CD8-positive, alpha-beta memory T cell (primary cell): ENCODE results near the gene KCNJ11. TPM values are rescaled to one million over a fixed set of nuclear protein-coding genes. Genes with fewer than 3 reads are reported as not detected.
A peak's percentile ranks its signal among the peaks of the same experiment; 100 is the strongest.

Experiments used
- CTCF ChIA-PET: fragments of 350-600 bp; sonication (Branson Sonifier 250); formaldehyde crosslinking; loops from one replicate; lab custom pipeline; 2021; ENCODE audit warnings: antibody characterized with exemption; lab: Charles Lee
- POLR2A ChIA-PET: fragments of 350-600 bp; sonication (Branson Sonifier 250); formaldehyde crosslinking; loops from one replicate; lab custom pipeline; 2021; ENCODE audit warnings: antibody characterized with exemption; lab: Charles Lee
- DNase-seq, 5 donors: peaks; one replicate each; pipeline versions ENCODE4 v3.0.0 to v3.0.0-alpha.2; 2020 to 2022; ENCODE audit warnings: mixed read lengths in 1 of 5
- H3K27ac ChIP-seq: one replicate; pipeline ENCODE4 v1.7.0; 2013; ENCODE audit warnings: low read depth, mild to moderate bottlenecking, low read length, moderate library complexity
- H3K27me3 ChIP-seq: 2 replicates; pipeline ENCODE4 v1.7.0; 2013; ENCODE audit warnings: low read length, mild to moderate bottlenecking; ENCODE audit not compliant: insufficient read depth, poor library complexity, severe bottlenecking
- H3K36me3 ChIP-seq: 2 replicates; pipeline ENCODE4 v1.7.0; 2013; ENCODE audit warnings: mild to moderate bottlenecking, low read length, moderate library complexity; ENCODE audit not compliant: insufficient read depth
- H3K4me1 ChIP-seq: 2 replicates; pipeline ENCODE4 v1.7.0; 2013; ENCODE audit warnings: mild to moderate bottlenecking, low read length, moderate library complexity; ENCODE audit not compliant: insufficient read depth
- H3K4me3 ChIP-seq: 2 replicates; pipeline ENCODE4 v1.7.0; 2013; ENCODE audit warnings: mild to moderate bottlenecking, low read length
- H3K9me3 ChIP-seq: 2 replicates; pipeline ENCODE4 v1.7.0; 2013; ENCODE audit warnings: mild to moderate bottlenecking, low read length
- H3K27ac Mint-ChIP-seq, 8 donors: one replicate each; pipeline ENCODE4 v1.8.0; 2020 to 2021; ENCODE audit warnings: mixed read lengths in 8 of 8, mild to moderate bottlenecking in 6 of 8, inconsistent platforms in 3 of 8, moderate library complexity in 3 of 8
- H3K27me3 Mint-ChIP-seq, 2 donors: one replicate each; pipeline ENCODE4 v1.8.0; 2020 to 2021; ENCODE audit warnings: mixed read lengths in 2 of 2, mild to moderate bottlenecking in 1 of 2, moderate library complexity in 1 of 2
- H3K36me3 Mint-ChIP-seq, 3 donors: one replicate each; pipeline ENCODE4 v1.8.0; 2020 to 2021; ENCODE audit warnings: mixed read lengths in 3 of 3, inconsistent platforms in 1 of 3, mild to moderate bottlenecking in 1 of 3
- H3K4me1 Mint-ChIP-seq, 3 donors: one replicate each; pipeline ENCODE4 v1.8.0; 2020 to 2021; ENCODE audit warnings: mixed read lengths in 3 of 3, inconsistent platforms in 1 of 3, mild to moderate bottlenecking in 1 of 3
- H3K4me3 Mint-ChIP-seq, 7 donors: one replicate each; pipeline ENCODE4 v1.8.0; 2020 to 2021; ENCODE audit warnings: mixed read lengths in 7 of 7, mild to moderate bottlenecking in 6 of 7, moderate library complexity in 4 of 7, inconsistent platforms in 2 of 7
- H3K9me3 Mint-ChIP-seq, 5 donors: one replicate each; pipeline ENCODE4 v1.8.0; 2020 to 2022; ENCODE audit warnings: mixed read lengths in 5 of 5, mild to moderate bottlenecking in 3 of 5, moderate library complexity in 2 of 5, inconsistent platforms in 1 of 5
- polyA plus RNA-seq: library from polyadenylated mRNA; unstranded; fragments of 300-500 nt; fragmentation: Illumina TruSeq; gene quantifications from one replicate; pipeline ENCODE4 v1.2.3, GENCODE V29; 2021
- total RNA-seq, 2 experiments: library from RNA; stranded (reverse); gene quantifications; one replicate each; pipeline ENCODE4 v1.2.3, GENCODE V29; 2021

Gene KCNJ11
- total and polyA plus RNA-seq, 3 experiments from 2014 or later: 0.09 to 0.95 (median 0.53) TPM

DNA sequence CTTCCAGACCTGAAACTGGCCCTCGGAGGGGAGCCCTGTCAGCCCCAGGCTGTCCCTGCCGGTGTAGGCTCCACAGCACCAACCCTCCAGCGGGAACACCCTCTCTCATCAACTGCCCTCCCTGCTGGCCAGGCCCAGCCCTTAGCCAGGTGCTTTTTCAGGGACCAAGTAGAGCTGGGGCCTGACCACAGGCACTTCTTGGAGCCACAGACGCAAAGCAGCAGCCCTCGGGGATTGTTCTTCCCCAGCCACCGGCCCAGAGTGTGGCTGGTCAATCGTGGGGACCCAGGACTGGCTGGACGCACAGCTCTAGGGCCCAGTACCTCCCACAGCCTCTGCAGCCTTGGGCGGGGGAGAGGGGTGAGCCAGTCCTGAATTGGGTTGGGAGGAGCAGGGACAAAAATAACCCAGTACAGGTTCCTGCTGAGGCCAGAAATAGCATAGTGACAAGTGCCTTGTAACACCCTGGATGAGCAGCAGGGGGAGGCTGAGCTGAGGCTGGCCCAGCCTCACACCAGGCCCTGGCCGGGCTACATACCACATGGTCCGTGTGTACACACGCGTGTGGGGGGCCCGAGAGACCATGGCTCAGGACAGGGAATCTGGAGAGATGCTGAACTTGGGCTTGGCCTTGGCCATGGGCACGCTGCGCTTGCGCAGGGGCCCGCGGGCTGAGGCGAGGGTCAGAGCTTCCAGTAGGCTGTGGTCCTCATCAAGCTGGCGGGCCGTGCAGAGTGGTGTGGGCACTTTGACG, 2.0 kb downstream of the KCNJ11 start:
- Histone ChIP-seq H3K4me1 (peaks cover 5% of the 10 kb centered on the region), H3K36me3 (no peaks in the 10 kb centered on the region), H3K27ac (no peak overlapping the region), H3K27me3 (no peaks in the 10 kb centered on the region), H3K9me3 (no peaks in the 10 kb centered on the region), H3K4me3 (no peak overlapping the region)
- H3K4me1 Mint-ChIP-seq: peaks cover 4 to 11% (median 6%) of the 10 kb centered on the region in 3 donors
- H3K27ac Mint-ChIP-seq: peak overlapping the region in 1 of 8 donors; percentile 29
- DNase-seq: peak in 1 of 5 donors; percentile 15
- H3K4me3 Mint-ChIP-seq: peak overlapping the region in 2 of 7 donors; percentile 56 to 75
- POLR2A ChIA-PET: no interaction called here
- H3K27me3 Mint-ChIP-seq: no peaks in the 10 kb centered on the region
- H3K36me3 Mint-ChIP-seq: no peaks in the 10 kb centered on the region
- CTCF ChIA-PET: interaction anchor here (0.9 to 1.4 kb wide), 3 partner anchors 8 to 119 kb away, joined by 3 to 4 read pairs (median 3); no protein-coding TSS in a partner anchor
- H3K9me3 Mint-ChIP-seq: no peaks in the 10 kb centered on the region

GRCh38 chr11:17385926-17386325, 2.5 kb downstream of the KCNJ11 start:
- Histone ChIP-seq H3K4me3 (no peak overlapping the region), H3K36me3 (no peaks in the 10 kb centered on the region), H3K27me3 (no peaks in the 10 kb centered on the region), H3K4me1 (peaks cover 5% of the 10 kb centered on the region), H3K9me3 (no peaks in the 10 kb centered on the region), H3K27ac (no peak overlapping the region)
- no peak overlapping the region for H3K4me3 Mint-ChIP-seq
- no peaks in the 10 kb centered on the region for H3K36me3 Mint-ChIP-seq
- H3K27ac Mint-ChIP-seq: no peak overlapping the region
- POLR2A ChIA-PET: no interaction called here
- CTCF ChIA-PET: interaction anchor here (0.9 to 3.2 kb wide), 3 partner anchors 22 to 142 kb away, joined by 3 to 13 read pairs (median 4); no protein-coding TSS in a partner anchor
- H3K27me3 Mint-ChIP-seq: no peaks in the 10 kb centered on the region
- H3K9me3 Mint-ChIP-seq: no peaks in the 10 kb centered on the region
- DNase-seq: no peak
- peaks cover 4 to 11% (median 6%) of the 10 kb centered on the region in 3 donors for H3K4me1 Mint-ChIP-seq

- no peak for DNase-seq
- H3K36me3 Mint-ChIP-seq: no peaks in the 10 kb centered on the region
- H3K9me3 Mint-ChIP-seq: no peaks in the 10 kb centered on the region
- CTCF ChIA-PET: interaction anchor here (2.6 to 3.2 kb wide), 2 partner anchors 121 to 142 kb away, joined by 13 to 21 read pairs; no protein-coding TSS in a partner anchor
- peaks cover 4 to 11% (median 6%) of the 10 kb centered on the region in 3 donors for H3K4me1 Mint-ChIP-seq
- Histone ChIP-seq H3K36me3 (no peaks in the 10 kb centered on the region), H3K9me3 (no peaks in the 10 kb centered on the region), H3K27me3 (no peaks in the 10 kb centered on the region), H3K4me1 (peaks cover 5% of the 10 kb centered on the region), H3K4me3 (no peak overlapping the region), H3K27ac (no peak overlapping the region)
- no peaks in the 10 kb centered on the region for H3K27me3 Mint-ChIP-seq
- POLR2A ChIA-PET: no interaction called here
- H3K4me3 Mint-ChIP-seq: peak overlapping the region in 1 of 7 donors; percentile 61
- H3K27ac Mint-ChIP-seq: no peak overlapping the region
Observed at GRCh38 chr11:17385492-17385891, 3.0 kb downstream of the KCNJ11 start.

DNA sequence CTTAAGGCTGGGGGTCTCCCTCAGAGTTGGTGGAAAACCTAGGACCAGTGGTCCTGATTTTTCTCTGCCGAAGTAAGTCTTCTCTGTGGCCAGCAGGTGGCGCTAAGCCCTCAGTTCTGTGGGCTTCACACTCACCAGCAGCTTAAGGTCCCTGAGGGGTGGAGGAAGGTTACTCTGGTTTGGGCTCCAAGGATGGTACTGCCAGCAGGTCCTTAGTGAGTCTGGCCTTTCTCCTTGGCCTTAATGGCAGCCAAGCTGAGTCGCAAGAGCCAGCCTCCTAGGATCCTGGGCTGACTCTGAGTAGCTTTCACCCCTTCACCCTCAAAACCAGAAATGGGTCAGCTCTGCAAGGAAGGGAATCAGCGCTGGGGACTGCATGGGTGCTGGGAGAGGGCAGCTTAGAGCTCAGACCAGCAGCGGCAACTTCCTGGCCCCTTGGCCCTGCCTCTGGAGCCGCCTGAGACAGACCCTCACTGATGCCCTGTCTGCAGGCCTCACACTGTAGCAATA, 4.4 kb downstream of the KCNJ11 start:
- no peak overlapping the region for H3K4me3 ChIP-seq
- H3K9me3 ChIP-seq: no peaks in the 10 kb centered on the region
- no peaks in the 10 kb centered on the region for H3K27me3 ChIP-seq
- H3K36me3 Mint-ChIP-seq: no peaks in the 10 kb centered on the region
- no peaks in the 10 kb centered on the region for H3K36me3 ChIP-seq
- peak overlapping the region in 1 of 7 donors; percentile 28 for H3K4me3 Mint-ChIP-seq
- H3K4me1 Mint-ChIP-seq: peaks cover 0 to 4% (median 0%) of the 10 kb centered on the region in 3 donors
- DNase-seq: peak; percentile 65 to 82 (median 67)
- ChIA-PET CTCF (interaction anchor here (0.7 to 3.2 kb wide), 27 partner anchors 8 to 347 kb away, joined by 3 to 21 read pairs (median 4); no protein-coding TSS in a partner anchor), POLR2A (no interaction called here)
- no peak overlapping the region for H3K27ac ChIP-seq
- H3K4me1 ChIP-seq: no peaks in the 10 kb centered on the region
- H3K27ac Mint-ChIP-seq: no peak overlapping the region
- H3K27me3 Mint-ChIP-seq: no peaks in the 10 kb centered on the region
- H3K9me3 Mint-ChIP-seq: no peaks in the 10 kb centered on the region

- Histone ChIP-seq H3K4me3 (no peak overlapping the region), H3K27me3 (no peaks in the 10 kb centered on the region), H3K4me1 (no peaks in the 10 kb centered on the region), H3K9me3 (no peaks in the 10 kb centered on the region), H3K36me3 (no peaks in the 10 kb centered on the region), H3K27ac (no peak overlapping the region)
- POLR2A ChIA-PET: no interaction called here
- Mint-ChIP-seq H3K27me3 (no peaks in the 10 kb centered on the region), H3K4me3 (no peak overlapping the region), H3K4me1 (peaks cover 0 to under 1% (median 0%) of the 10 kb centered on the region in 3 donors), H3K9me3 (no peaks in the 10 kb centered on the region), H3K36me3 (peaks cover 0 to 1% (median under 1%) of the 10 kb centered on the region in 3 donors), H3K27ac (peak overlapping the region in 1 of 8 donors; percentile 34)
- no peak for DNase-seq
- CTCF ChIA-PET: interaction anchor here (0.7 to 3.2 kb wide), 22 partner anchors 9 to 347 kb away, joined by 3 to 21 read pairs (median 5); no protein-coding TSS in a partner anchor
Observed at GRCh38 chr11:17383461-17383860, 5.0 kb downstream of the KCNJ11 start.

GRCh38 chr11:17382046-17382728, 6.3 kb downstream of the KCNJ11 start:
- no peak overlapping the region for H3K4me3 ChIP-seq
- Mint-ChIP-seq H3K27me3 (no peaks in the 10 kb centered on the region), H3K9me3 (no peaks in the 10 kb centered on the region), H3K4me1 (no peaks in the 10 kb centered on the region), H3K4me3 (no peak overlapping the region), H3K27ac (no peak overlapping the region), H3K36me3 (peaks cover 0 to 3% (median 2%) of the 10 kb centered on the region in 3 donors)
- H3K27ac ChIP-seq: no peak overlapping the region
- no peaks in the 10 kb centered on the region for H3K36me3 ChIP-seq
- H3K4me1 ChIP-seq: no peaks in the 10 kb centered on the region
- POLR2A ChIA-PET: no interaction called here
- CTCF ChIA-PET: interaction anchor here (1.0 to 3.2 kb wide), 7 partner anchors 16 to 146 kb away, joined by 3 to 19 read pairs (median 6); no protein-coding TSS in a partner anchor
- DNase-seq: no peak
- H3K9me3 ChIP-seq: no peaks in the 10 kb centered on the region
- H3K27me3 ChIP-seq: no peaks in the 10 kb centered on the region

- Histone ChIP-seq H3K4me1 (no peaks in the 10 kb centered on the region), H3K36me3 (no peaks in the 10 kb centered on the region), H3K9me3 (no peaks in the 10 kb centered on the region), H3K27ac (no peak overlapping the region), H3K4me3 (no peak overlapping the region), H3K27me3 (no peaks in the 10 kb centered on the region)
- Mint-ChIP-seq H3K36me3 (peaks cover 0 to 4% (median 2%) of the 10 kb centered on the region in 3 donors), H3K4me1 (no peaks in the 10 kb centered on the region), H3K9me3 (no peaks in the 10 kb centered on the region), H3K4me3 (no peak overlapping the region), H3K27me3 (no peaks in the 10 kb centered on the region), H3K27ac (peak overlapping the region in 1 of 8 donors; percentile 48)
- POLR2A ChIA-PET: no interaction called here
- DNase-seq: no peak
- CTCF ChIA-PET: interaction anchor here (1.0 to 1.2 kb wide), 3 partner anchors 27 to 127 kb away, joined by 3 to 6 read pairs (median 4); no protein-coding TSS in a partner anchor
Observed at GRCh38 chr11:17381156-17381555, 7.3 kb downstream of the KCNJ11 start.
